Thoracic aorta (tissue), 2 donors: ENCODE measurements around the gene BCL2. TPM values are rescaled to one million over a fixed set of nuclear protein-coding genes. Genes with fewer than 3 reads are reported as not detected.
A peak's percentile ranks its signal among the peaks of the same experiment; 100 is the strongest.

Experiments
- ATAC-seq: fragments of 150-250 bp; one replicate; pipeline ENCODE4 v1.8.0; 2017; ENCODE audit warnings: low read depth; ENCODE audit not compliant: insufficient number of reproducible peaks, low FRiP score
- DNase-seq: peaks from one replicate; pipeline ENCODE4 v3.0.0-alpha.2; 2020; ENCODE audit warnings: low spot score
- H3K27ac ChIP-seq, 2 donors: fragments of 200-600 bp; sonication (generic); 1 replicate in 1 of 2; 2 replicates in 1 of 2; pipeline ENCODE4 v1.5.1; 2016; ENCODE audit warnings: mild to moderate bottlenecking in 2 of 2, moderate library complexity in 2 of 2
- H3K27me3 ChIP-seq: fragments of 200-600 bp; sonication (generic); replicated peaks from 2 replicates; pipeline ENCODE4 v1.6.0; 2016; ENCODE audit warnings: mild to moderate bottlenecking; ENCODE audit not compliant: insufficient read depth
- H3K36me3 ChIP-seq: fragments of 200-600 bp; sonication (generic); one replicate; pipeline ENCODE4 v1.5.1; 2016
- H3K4me1 ChIP-seq, 2 donors: fragments of 200-600 bp; sonication (generic); 1 replicate in 1 of 2; 2 replicates in 1 of 2; pipeline versions ENCODE4 v1.5.1 to v1.6.0; 2016; ENCODE audit warnings: low read depth in 2 of 2, mild to moderate bottlenecking in 1 of 2; ENCODE audit not compliant: control insufficient read depth in 1 of 2
- H3K4me3 ChIP-seq: fragments of 200-600 bp; sonication (generic); 2 replicates; pipeline ENCODE4 v1.5.1; 2016; ENCODE audit warnings: mild to moderate bottlenecking
- H3K9me3 ChIP-seq: fragments of 200-600 bp; sonication (generic); 2 replicates; pipeline ENCODE4 v1.5.1; 2016
- total RNA-seq, 2 donors: library from RNA; depleted of rRNA; stranded (reverse); fragments of >200 nt; gene quantifications; one replicate each; pipeline versions ENCODE4 v1.1.0 to v1.2.3, GENCODE V29; 2016
- TF ChIP-seq, protein P1 (sequence below): fragments of 200-600 bp; sonication (generic); IDR thresholded peaks from one replicate; pipeline ENCODE4 v1.5.1; 2019; ENCODE audit warnings: antibody characterized with exemption

BCL2 gene
- total RNA-seq, 2 donors from 2014 or later = 22.9 to 29.3 TPM

- H3K27me3 ChIP-seq = no peaks in the 10 kb centered on the region
- no peak overlapping the region for H3K27ac ChIP-seq
- no peak overlapping the region for H3K4me3 ChIP-seq
- H3K36me3 ChIP-seq = no peaks in the 10 kb centered on the region
- TF ChIP-seq, protein P1, sequence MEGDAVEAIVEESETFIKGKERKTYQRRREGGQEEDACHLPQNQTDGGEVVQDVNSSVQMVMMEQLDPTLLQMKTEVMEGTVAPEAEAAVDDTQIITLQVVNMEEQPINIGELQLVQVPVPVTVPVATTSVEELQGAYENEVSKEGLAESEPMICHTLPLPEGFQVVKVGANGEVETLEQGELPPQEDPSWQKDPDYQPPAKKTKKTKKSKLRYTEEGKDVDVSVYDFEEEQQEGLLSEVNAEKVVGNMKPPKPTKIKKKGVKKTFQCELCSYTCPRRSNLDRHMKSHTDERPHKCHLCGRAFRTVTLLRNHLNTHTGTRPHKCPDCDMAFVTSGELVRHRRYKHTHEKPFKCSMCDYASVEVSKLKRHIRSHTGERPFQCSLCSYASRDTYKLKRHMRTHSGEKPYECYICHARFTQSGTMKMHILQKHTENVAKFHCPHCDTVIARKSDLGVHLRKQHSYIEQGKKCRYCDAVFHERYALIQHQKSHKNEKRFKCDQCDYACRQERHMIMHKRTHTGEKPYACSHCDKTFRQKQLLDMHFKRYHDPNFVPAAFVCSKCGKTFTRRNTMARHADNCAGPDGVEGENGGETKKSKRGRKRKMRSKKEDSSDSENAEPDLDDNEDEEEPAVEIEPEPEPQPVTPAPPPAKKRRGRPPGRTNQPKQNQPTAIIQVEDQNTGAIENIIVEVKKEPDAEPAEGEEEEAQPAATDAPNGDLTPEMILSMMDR = no peak
- DNase-seq (no peak), ATAC-seq (no peak)
- H3K4me1 ChIP-seq = peaks cover 17 to 23% of the 10 kb centered on the region in 2 donors
- H3K9me3 ChIP-seq = no peaks in the 10 kb centered on the region
These were observed 12.6 kb downstream of the BCL2 start for GRCh38 chr18:63306819-63307550.

DNA sequence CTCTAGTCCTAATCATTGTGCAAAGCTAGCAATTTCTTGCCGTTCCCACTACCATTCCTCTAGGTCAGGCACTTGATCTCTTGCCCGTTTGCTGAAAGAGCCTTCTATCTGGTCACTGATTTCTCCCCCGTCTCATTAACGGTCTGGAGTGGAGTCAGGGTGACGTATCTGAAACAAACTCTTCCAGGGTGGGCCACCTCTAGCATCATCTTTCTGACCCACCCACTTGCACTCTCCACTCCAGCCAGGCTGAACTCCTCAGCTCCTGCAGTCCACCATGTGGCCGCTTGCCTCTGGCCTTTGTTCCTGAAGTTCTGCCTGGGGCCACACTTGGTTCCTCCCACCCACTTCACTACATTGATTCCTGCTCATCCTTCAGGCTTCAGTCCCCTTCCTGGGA lies 13.3 kb downstream of the BCL2 start:
- no peaks in the 10 kb centered on the region for H3K36me3 ChIP-seq
- H3K27ac ChIP-seq = no peak overlapping the region
- no peak for DNase-seq
- H3K4me3 ChIP-seq = no peak overlapping the region
- no peaks in the 10 kb centered on the region for H3K9me3 ChIP-seq
- TF ChIP-seq, protein P1 = no peak
- no peaks in the 10 kb centered on the region for H3K27me3 ChIP-seq
- peaks cover 22 to 25% of the 10 kb centered on the region in 2 donors for H3K4me1 ChIP-seq
- no peak for ATAC-seq

GRCh38 chr18:63303547-63303946 lies 16.0 kb downstream of the BCL2 start:
- H3K27me3 ChIP-seq = no peaks in the 10 kb centered on the region
- no peaks in the 10 kb centered on the region for H3K9me3 ChIP-seq
- H3K27ac ChIP-seq = peak overlapping the region in 1 of 2 donors; percentile 54
- no peak for DNase-seq
- TF ChIP-seq, protein P1 = no peak
- peaks cover 33 to 48% of the 10 kb centered on the region in 2 donors for H3K4me1 ChIP-seq
- no peaks in the 10 kb centered on the region for H3K36me3 ChIP-seq
- H3K4me3 ChIP-seq = no peak overlapping the region
- no peak for ATAC-seq

DNA sequence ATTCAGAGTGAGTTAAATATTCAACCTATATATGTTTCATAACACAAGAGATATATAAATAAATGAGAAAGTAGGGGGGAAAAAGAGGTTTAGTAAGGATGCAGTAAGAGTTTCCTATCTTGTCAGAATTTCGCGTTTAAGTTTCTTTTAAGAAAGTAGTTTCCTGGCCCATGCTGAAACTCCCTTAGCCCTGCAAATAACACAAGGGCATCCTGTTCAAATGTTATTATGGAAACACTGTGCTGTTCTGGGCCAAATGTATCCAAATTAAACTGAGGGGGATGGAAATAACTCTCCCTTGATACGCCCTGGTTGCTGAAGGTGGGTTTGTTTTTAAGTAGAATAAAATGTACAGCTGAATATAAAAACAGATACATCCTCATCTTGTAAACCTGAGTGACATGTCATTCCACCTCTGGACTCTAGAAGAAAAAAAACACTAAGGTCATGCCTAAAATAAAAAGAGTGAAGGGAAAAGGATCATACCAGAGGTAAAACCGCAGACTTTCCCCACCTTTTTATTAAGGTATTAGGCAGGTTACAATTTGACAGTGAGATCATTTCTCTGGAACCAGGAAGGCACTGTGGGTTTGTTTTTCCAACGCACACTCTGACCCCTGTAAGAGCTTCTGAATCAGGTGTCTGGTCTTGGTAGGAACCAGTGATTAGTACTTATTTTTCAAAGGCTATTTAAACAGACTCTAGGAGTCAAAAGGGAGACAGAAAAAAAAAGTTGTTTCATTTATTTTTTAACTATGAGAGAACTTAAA lies 16.7 kb downstream of the BCL2 start:
- peaks cover 37 to 55% of the 10 kb centered on the region in 2 donors for H3K4me1 ChIP-seq
- TF ChIP-seq, protein P1 = no peak
- no peak for ATAC-seq
- H3K9me3 ChIP-seq = no peaks in the 10 kb centered on the region
- H3K36me3 ChIP-seq = no peaks in the 10 kb centered on the region
- no peak for DNase-seq
- peak overlapping the region; percentile 1 for H3K4me3 ChIP-seq
- H3K27ac ChIP-seq = peak overlapping the region; percentile 34 to 54
- no peaks in the 10 kb centered on the region for H3K27me3 ChIP-seq

- ATAC-seq = peak; percentile 42
These were observed 17.3 kb downstream of the BCL2 start for GRCh38 chr18:63302220-63302619.

More at GRCh38 chr18:63302220-63302619, 17.3 kb downstream of the BCL2 start:
- H3K36me3 ChIP-seq = no peaks in the 10 kb centered on the region
- H3K4me1 ChIP-seq = peaks cover 39 to 57% of the 10 kb centered on the region in 2 donors
- H3K9me3 ChIP-seq = no peaks in the 10 kb centered on the region
- no peaks in the 10 kb centered on the region for H3K27me3 ChIP-seq
- H3K4me3 ChIP-seq = peak overlapping the region; percentile 1
- peak overlapping the region; percentile 34 to 54 for H3K27ac ChIP-seq
- DNase-seq = no peak
- TF ChIP-seq, protein P1 = no peak
